ENCODE results near the gene UBC. TPM values are rescaled to one million over a fixed set of nuclear protein-coding genes. Genes with fewer than 3 reads are reported as not detected.

UBC gene
- total and polyA plus RNA-seq, 9 of the 15 experiments (the other 6 are each of a cell fraction or from before 2014, with no cell fraction given) = 533 to 1,153 (median 813) TPM

DNA sequence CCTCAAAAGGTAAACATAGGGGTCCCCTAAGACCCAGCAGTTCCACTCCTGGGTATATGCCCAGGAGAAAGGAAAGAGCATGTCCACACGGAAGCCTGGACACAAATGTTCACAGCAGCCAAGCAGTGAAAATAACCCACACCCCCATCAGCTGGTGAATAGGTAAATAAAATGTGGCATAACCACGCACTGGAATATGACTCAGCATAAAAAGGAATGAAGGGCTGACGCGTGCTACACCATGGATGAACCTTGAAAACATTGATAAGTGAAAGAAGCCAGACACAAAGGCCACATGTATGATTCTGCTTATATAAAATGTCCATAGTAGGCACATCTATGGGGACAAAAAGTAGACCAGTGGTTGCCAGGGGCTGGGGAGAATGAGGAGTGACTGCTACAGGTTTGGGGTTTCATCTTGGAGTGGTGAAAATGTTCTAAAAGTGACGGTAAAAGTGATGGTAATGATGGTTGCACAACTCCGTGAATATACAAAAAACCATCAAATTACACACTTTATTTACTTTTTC, 47.0 kb downstream of the UBC start (continued):
- TF ChIP-seq, protein P1, sequence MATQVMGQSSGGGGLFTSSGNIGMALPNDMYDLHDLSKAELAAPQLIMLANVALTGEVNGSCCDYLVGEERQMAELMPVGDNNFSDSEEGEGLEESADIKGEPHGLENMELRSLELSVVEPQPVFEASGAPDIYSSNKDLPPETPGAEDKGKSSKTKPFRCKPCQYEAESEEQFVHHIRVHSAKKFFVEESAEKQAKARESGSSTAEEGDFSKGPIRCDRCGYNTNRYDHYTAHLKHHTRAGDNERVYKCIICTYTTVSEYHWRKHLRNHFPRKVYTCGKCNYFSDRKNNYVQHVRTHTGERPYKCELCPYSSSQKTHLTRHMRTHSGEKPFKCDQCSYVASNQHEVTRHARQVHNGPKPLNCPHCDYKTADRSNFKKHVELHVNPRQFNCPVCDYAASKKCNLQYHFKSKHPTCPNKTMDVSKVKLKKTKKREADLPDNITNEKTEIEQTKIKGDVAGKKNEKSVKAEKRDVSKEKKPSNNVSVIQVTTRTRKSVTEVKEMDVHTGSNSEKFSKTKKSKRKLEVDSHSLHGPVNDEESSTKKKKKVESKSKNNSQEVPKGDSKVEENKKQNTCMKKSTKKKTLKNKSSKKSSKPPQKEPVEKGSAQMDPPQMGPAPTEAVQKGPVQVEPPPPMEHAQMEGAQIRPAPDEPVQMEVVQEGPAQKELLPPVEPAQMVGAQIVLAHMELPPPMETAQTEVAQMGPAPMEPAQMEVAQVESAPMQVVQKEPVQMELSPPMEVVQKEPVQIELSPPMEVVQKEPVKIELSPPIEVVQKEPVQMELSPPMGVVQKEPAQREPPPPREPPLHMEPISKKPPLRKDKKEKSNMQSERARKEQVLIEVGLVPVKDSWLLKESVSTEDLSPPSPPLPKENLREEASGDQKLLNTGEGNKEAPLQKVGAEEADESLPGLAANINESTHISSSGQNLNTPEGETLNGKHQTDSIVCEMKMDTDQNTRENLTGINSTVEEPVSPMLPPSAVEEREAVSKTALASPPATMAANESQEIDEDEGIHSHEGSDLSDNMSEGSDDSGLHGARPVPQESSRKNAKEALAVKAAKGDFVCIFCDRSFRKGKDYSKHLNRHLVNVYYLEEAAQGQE (IDR thresholded peaks at IDR 0.05; ENCODE audit: borderline replicate concordance) = no peak
- TF ChIP-seq, protein P1 (CRISPR knock-in tag; IDR thresholded peaks at IDR 0.05; ENCODE audit: low read depth) = no peak
- TF ChIP-seq, protein P2, sequence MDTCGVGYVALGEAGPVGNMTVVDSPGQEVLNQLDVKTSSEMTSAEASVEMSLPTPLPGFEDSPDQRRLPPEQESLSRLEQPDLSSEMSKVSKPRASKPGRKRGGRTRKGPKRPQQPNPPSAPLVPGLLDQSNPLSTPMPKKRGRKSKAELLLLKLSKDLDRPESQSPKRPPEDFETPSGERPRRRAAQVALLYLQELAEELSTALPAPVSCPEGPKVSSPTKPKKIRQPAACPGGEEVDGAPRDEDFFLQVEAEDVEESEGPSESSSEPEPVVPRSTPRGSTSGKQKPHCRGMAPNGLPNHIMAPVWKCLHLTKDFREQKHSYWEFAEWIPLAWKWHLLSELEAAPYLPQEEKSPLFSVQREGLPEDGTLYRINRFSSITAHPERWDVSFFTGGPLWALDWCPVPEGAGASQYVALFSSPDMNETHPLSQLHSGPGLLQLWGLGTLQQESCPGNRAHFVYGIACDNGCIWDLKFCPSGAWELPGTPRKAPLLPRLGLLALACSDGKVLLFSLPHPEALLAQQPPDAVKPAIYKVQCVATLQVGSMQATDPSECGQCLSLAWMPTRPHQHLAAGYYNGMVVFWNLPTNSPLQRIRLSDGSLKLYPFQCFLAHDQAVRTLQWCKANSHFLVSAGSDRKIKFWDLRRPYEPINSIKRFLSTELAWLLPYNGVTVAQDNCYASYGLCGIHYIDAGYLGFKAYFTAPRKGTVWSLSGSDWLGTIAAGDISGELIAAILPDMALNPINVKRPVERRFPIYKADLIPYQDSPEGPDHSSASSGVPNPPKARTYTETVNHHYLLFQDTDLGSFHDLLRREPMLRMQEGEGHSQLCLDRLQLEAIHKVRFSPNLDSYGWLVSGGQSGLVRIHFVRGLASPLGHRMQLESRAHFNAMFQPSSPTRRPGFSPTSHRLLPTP (IDR thresholded peaks at IDR 0.05; ENCODE audit: borderline replicate concordance, extremely low read depth, insufficient read length) = no peak
- no peak for TF ChIP-seq ZNF263 (CRISPR knock-in tag; IDR thresholded peaks at IDR 0.05; ENCODE audit: borderline replicate concordance)
- TF ChIP-seq MBD2 (IDR thresholded peaks at IDR 0.05; ENCODE audit: borderline replicate concordance, low read depth) = no peak
- TF ChIP-seq, protein P3, sequence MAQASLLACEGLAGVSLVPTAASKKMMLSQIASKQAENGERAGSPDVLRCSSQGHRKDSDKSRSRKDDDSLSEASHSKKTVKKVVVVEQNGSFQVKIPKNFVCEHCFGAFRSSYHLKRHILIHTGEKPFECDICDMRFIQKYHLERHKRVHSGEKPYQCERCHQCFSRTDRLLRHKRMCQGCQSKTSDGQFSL (CRISPR knock-in tag; IDR thresholded peaks at IDR 0.05) = no peak
- TF ChIP-seq, protein P3 (tag; IDR thresholded peaks at IDR 0.05) = 0 out of 4 replicates have a peak, but pooled peaks of 1 of the 2 experiments have one; percentile 24
- no peak for TF ChIP-seq HDAC6 (IDR thresholded peaks at IDR 0.05; ENCODE audit: low read depth, low read length)
- TF ChIP-seq MAFG (tag; conservative IDR thresholded peaks at IDR 0.05) = peak; percentile 100
- peak; percentile 99 for TF ChIP-seq BACH1 (tag; IDR thresholded peaks at IDR 0.05)
- no peak for TF ChIP-seq NRF1 (conservative IDR thresholded peaks at IDR 0.05 in 1 of 2, IDR thresholded peaks at IDR 0.05 in 1 of 2)
- no peak for TF ChIP-seq ZNF12 (CRISPR knock-in tag; IDR thresholded peaks at IDR 0.05)
- TF ChIP-seq MCM3 (IDR thresholded peaks at IDR 0.05) = no peak
- no peak for TF ChIP-seq SAFB (IDR thresholded peaks at IDR 0.05; ENCODE audit: borderline replicate concordance, low read depth, low read length)
- TF ChIP-seq SRF (CRISPR knock-in tag; IDR thresholded peaks at IDR 0.05) = no peak
- TF ChIP-seq ZNF124 (CRISPR knock-in tag; IDR thresholded peaks at IDR 0.05) = no peak

All from K562 (cell line).